NCI-H1048 (cell line): ENCODE results near the gene FEV.

ENCODE experiments used
- DNase-seq: peaks from one replicate; lab custom pipeline; 2025; lab: John Stamatoyannopoulos, UW

Gene FEV

GRCh38 chr2:218975060-218975777 lies 9.8 kb downstream of the FEV start:
- DNase-seq, result no peak

- no peak for DNase-seq
Measured at GRCh38 chr2:218970894-218971293, 14.1 kb downstream of the FEV start.

- DNase-seq, result no peak
Measured at GRCh38 chr2:218964041-218964771, 20.8 kb downstream of the FEV start.

GRCh38 chr2:218963601-218964000 lies 21.4 kb downstream of the FEV start:
- DNase-seq, result no peak

GRCh38 chr2:218962859-218963492 lies 22.0 kb downstream of the FEV start:
- peak; percentile 31 for DNase-seq

GRCh38 chr2:218961651-218962570 lies 23.1 kb downstream of the FEV start:
- no peak for DNase-seq

- no peak for DNase-seq
Measured at GRCh38 chr2:218961229-218961628, 23.8 kb downstream of the FEV start.

- DNase-seq, result no peak
Measured at GRCh38 chr2:218960309-218961165, 24.4 kb downstream of the FEV start.

- DNase-seq, result no peak
Measured at GRCh38 chr2:218959761-218960308, 25.1 kb downstream of the FEV start.

- peak; percentile 75 for DNase-seq
Measured at GRCh38 chr2:218959141-218959731, 25.7 kb downstream of the FEV start, which contains the start of gene CDK5R2. TSS of gene CDK5R2 (plus strand) at chr2:218959666. CDS start at chr2:218959821, 155 bp downstream.

- no peak for DNase-seq
Measured at GRCh38 chr2:218958276-218958675, 26.7 kb downstream of the FEV start.

GRCh38 chr2:218957671-218958070 lies 27.3 kb downstream of the FEV start:
- DNase-seq, result no peak

GRCh38 chr2:218956039-218956438 lies 28.9 kb downstream of the FEV start:
- no peak for DNase-seq

GRCh38 chr2:218954541-218955300 lies 30.3 kb downstream of the FEV start:
- no peak for DNase-seq

- DNase-seq, result no peak
Measured at GRCh38 chr2:218953366-218953954, 31.5 kb downstream of the FEV start.

GRCh38 chr2:218952160-218952559 lies 32.8 kb downstream of the FEV start:
- DNase-seq, result no peak

- no peak for DNase-seq
Measured at GRCh38 chr2:218946621-218947020, 38.4 kb downstream of the FEV start.

- DNase-seq, result no peak
Measured at GRCh38 chr2:218944759-218945404, 40.1 kb downstream of the FEV start.
